Limb (tissue), 2 donors: ENCODE results near the gene ARPC1B.

ENCODE experiments used
- DNase-seq, 2 donors: peaks; one replicate each; pipeline ENCODE4 v3.0.0-alpha.2; 2016; ENCODE audit errors: extremely low spot score in 2 of 2

The ARPC1B gene

GRCh38 chr7:99389772-99390171, 15.2 kb downstream of the ARPC1B start:
- no peak for DNase-seq

DNA sequence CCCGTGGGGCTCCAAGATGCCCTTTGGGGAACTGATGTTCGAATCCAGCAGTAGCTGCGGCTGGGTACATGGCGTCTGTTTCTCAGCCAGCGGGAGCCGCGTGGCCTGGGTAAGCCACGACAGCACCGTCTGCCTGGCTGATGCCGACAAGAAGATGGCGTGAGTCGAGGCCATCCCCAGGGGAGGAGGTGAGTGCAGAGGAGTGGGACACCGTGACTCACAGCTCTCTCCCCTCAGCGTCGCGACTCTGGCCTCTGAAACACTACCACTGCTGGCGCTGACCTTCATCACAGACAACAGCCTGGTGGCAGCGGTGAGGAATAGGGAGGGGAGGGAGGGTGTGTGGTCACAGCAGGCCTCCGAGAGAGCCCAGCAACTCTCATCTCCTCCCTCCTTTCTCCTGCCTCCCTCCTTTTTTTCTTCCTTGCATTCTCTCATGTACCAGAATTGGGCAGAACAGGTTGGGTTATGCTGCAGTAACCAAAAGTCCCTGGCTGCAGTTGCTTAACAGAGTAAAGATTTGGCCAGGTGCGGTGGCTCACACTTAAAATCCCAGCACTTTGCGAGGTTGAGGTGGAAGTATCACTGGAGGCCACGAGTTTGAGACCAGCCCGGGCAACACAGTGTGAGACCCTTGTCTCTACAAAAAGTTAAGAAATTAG, 16.5 kb downstream of the ARPC1B start:
- DNase-seq: no peak

DNA sequence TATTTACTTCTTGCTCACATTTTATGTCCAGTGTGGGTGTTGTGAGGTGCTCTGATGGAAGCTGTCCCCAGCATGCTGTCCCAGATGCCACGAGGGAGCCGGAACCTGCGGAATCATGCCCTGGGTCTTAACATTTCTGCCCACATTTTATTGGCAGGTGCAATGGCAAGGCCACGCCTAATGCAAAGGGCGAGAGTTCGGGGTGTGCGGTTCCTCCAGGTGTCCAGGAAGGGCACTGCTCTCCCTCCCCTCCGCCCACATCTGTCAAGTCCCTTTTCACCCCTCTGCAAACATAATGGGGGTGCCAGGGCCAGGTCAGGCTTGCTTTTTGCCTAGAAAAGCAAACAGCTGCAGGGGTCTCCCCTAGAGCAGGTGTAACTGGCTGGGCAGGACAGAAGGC, 17.5 kb downstream of the ARPC1B start:
- no peak for DNase-seq

DNA sequence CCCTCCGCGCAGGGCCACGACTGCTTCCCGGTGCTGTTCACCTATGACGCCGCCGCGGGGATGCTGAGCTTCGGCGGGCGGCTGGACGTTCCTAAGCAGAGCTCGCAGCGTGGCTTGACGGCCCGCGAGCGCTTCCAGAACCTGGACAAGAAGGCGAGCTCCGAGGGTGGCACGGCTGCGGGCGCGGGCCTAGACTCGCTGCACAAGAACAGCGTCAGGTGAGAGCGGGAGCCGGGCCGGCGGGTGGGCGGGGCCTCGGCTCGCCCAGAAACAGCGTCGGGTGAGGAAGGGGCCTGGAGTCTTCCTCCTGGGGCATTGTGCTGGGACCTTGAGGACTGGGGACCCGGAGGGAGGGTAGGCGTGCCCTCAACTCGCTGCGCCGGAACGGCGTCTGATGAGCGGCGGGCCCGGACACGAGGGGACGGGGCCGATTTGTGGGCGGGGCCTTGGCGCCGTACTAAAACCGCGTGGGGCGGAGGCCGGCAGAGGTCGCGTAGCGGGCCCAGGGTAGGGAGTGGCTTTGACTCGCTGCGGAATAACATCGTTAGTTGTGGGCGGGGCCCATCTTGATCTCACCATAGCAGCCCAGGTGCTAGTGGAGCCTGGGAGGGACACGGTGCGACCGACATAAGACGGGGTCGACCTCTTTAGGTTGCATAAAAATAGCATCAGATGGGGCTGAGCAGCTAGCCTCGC, 18.3 kb downstream of the ARPC1B start:
- DNase-seq: peak; percentile 55 to 80

DNA sequence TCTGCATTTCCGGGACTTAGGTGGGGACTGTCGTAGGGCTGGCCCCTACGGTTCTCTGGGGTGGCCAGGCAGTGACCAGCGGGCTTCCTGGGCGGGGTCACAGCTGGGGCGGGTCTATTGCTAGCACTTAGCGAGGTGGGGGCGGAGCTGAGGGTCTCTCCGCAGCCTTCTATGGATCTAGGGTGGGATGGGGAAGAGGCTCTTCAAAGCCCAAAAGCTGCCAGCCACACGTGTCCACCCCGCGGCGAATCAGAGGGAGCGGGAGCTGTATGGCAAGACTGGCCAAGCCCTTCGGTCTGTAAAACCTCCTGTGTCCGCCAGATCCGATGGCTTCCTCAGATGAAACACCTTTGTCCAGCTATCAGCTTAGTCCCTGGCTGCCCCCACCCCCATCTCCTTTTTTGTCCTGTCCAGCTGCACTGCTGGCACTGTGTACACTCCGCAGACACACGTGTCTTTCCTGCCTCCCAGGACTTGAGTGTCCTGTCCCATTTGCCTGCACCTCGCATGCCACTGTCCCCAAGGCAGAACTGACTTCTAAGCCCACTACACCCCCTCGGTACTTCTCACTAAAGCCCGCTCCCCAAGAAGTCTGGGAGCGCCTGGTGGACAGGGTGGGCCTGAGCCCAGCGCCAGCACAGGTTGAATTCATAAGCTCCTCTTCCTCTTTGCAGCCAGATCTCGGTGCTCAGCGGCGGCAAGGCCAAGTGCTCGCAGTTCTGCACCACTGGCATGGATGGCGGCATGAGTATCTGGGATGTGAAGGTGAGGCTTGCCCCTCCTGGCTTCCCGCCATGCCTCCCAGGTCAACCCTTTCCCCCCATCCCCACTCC, 19.0 kb downstream of the ARPC1B start:
- peak in 1 of 2 donors; percentile 73 for DNase-seq

DNA sequence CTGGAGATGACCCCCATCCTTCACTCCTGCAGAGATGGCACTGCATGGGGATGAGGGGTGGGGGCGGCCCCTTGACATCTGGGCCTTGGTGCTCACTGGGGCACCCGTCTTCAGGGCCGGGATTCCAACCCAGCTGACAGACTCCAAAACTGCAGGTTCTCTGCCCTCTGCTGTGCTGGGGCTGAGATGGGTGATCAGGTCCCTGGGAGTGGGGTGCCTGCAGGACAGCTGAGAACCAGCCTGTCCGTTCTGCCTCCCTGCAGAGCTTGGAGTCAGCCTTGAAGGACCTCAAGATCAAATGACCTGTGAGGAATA, 19.6 kb downstream of the ARPC1B start:
- DNase-seq: no peak

DNA sequence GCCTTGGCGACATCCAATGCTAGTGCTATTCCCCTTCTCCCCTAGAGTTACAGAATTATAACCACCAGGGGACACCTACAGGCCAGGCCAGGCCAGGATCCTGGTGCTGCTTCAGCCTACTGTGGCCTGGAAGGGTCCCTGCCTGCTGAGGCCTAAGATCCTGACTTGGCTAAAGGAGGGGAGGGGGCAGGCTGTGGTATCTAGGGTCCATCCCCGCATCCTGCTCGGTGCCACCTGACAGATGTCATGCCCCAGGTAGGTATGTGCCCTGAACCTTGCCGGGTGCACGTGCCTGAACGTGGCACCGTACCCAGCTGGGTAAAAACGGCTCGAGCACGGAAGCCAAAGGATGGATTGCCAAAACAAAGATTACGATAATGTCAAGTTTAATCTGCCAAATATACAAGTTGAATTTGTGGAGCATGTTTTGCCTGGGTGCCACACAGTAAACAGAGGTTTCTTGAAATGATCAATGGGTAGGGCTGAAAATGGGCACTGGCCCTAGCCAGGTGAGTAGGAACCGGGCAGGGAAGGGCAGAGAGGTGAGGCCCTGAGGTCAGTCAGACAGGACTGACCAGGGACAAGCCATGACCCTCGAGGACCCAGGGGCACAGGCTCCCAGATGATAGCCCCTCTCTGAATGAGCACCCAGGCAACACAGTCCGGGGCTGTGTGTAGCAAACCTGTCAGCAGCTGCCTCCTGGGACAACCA, 21.2 kb downstream of the ARPC1B start:
- no peak for DNase-seq

DNA sequence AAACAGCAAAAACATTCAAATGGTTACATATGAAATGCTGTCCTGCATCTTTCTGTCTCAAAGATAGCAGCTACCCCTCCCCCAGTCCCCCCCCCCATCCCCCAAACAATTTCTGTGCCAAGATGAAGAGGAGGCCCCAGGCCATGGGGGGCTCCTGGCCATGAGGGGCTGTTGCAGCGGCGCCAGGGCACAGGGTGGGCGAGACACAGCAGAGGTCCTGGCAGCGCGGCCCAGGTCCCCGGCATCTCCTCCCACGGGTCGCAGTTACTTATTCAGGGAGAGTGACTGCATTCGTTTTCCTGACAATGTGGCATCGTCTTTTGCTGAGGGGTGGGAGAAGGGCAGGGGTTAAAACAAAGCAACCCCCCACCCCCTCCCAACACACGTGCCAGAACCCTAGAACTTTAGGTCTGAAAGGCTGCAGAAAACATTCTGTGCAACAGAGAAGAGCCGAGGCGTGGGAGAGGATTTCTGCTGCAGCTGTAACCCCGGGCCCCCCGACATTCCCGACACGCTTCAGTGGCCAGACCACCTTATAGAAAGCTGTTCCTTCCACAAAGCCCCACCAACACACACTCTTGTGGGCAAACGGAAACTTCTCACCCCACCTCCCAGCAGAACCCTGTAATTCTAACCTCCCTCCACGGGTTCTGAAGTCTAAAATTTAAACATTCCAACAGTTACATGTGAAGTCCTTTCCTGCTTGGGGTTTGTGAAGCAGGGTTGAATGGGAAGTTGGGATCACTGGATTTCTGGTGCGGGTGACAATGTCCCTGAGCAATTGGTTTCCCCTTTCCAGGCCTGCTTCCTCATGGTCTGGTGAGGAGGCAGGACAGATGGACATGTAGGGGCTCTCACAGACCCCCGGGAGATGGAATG, 22.1 kb downstream of the ARPC1B start:
- no peak for DNase-seq

DNA sequence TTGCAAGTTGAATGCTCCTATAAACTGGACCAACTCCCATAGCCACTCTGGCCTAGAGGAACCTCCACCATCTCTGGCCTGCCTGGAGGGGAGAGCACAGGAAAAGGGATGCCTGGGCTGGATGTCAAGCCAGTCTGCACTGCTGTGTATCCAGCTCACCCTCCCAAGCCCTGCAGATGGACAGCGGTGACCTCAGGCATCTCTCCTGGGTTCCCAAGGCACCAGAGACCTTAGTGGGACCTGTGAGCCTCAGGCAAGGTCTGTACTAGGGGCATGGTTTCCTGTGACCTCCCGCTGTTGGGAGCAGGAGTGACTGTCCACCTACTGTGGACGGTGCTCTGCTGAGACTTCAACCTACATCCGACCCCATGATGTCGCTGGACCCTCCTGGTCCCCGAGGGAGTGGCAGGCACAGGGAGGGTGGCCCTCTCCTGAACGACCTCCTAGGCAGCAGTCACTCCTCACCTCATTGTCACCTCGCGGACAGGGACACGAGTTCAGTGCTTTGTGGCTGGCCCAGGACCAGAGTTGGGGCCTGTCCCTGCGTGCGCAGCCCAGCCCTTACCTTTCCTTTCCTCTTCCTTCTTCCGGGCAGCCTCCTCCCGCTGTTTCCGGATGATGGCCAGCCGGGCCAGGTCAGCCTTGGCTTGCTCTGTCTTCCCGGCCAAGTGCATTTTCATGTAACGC, 22.9 kb downstream of the ARPC1B start:
- no peak for DNase-seq

- no peak for DNase-seq
These were observed 24.4 kb downstream of the ARPC1B start for GRCh38 chr7:99398891-99399445.

DNA sequence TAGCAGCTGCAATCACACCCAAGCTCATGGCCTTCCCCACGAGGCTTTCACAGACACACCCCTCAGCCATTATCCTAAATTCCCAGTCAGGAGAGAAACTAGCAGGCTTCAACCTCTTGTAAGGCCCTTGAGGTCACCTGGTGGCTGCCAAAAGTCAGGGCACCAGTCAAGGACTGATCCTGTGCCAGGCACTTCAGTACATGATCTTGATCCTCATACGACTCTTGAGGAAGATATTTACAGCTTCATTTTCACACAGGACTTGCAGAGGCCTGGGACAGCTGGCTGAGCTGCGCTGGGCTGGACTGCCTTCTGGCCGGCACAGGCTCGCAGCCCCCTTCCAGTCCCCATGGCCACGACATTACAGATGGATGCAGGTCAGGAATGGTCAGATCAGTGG, 25.1 kb downstream of the ARPC1B start:
- DNase-seq: no peak

DNA sequence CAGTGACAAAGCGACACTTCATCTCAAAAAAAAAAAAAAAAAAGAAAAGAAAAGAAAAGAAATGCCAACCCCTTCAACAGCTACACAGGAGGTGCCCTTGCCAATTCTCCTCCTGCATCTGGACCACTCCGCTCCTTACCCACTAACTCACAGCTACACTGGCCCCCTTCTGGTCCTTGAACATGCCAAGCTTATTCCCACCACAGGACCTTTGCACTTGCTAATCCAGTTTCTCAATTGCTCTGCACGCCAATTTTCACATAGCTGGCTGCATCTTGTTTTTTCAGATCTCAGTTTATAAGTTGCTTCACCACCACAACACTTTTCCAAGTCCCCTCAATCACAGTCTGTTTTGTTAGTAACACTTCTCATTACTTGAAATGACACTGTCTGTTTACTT, 28.3 kb downstream of the ARPC1B start:
- no peak for DNase-seq

DNA sequence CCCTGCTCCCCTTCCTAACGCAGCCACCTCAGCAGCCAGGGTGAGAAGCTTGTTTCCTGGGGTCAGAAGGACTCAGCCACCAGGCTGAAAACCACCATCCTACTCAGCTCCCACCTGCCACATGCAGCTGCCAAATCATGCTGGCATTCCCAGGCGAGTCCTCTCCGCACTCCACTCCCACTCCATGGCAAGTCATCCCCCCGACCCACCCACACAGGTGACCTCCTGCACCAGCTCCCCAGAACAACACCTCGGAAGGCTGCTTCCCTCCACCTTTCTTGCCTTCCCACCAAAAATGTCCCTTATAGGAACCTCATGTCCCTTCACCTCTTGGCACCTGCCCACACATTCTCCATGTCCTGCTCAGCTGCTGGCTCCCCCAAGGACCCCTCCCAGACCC, 29.2 kb downstream of the ARPC1B start:
- DNase-seq: no peak

- no peak for DNase-seq
These were observed 29.9 kb downstream of the ARPC1B start for GRCh38 chr7:99404235-99404976.

GRCh38 chr7:99404977-99405320, 30.4 kb downstream of the ARPC1B start:
- DNase-seq: no peak

DNA sequence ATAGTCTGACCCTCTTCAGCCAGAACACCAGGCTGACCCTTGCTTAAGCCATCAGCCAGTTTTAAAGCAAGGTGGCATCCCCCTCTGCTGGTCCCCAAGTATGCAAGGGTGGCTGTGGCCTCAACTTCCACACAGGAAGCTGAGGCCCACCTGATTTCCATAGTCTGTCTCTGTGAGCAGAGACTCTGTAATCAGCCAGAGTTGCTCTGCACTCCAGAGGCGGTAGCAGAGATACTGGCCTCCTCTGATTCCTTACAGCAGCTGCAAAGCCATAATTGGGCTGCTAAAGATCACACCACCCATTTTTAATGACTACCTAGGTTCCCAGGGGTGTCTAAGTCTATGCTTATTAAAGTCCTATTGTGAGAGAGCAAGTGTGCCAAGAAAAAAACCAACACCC, 32.0 kb downstream of the ARPC1B start:
- no peak for DNase-seq

DNA sequence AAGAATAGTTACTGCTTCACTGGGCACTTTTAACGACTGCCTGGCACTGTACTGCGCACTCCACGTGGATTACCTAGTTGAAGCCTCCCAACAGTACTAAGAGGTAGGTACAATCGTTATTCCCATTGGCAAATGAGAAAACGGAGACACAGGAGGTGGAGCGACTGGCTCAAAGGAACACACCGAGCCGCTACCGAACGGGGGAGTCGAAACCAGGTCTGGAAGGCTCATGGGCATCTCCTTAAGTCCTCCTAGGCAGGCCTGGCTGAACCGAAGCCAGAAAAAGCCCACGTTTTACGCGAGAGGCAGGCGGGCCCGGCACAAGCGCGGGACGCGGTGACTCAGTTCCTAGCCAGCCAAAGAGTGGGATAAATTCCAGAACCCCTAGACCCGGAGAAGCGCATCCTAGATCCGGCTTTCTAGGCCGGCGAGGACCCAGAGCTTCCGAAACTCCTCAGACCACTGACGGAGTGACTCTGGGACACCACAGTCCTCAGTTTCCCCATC, 33.4 kb downstream of the ARPC1B start:
- DNase-seq: peak in 1 of 2 donors; percentile 15

- DNase-seq: peak; percentile 93 to 97
These were observed 34.1 kb downstream of the ARPC1B start, which contains the start of the genes BUD31 and PDAP1 for GRCh38 chr7:99408379-99409191. Gene BUD31 (plus strand): TSS chr7:99408969. CDS start chr7:99411093, 2,124 bp downstream. Gene PDAP1 (minus strand): TSS chr7:99408597. CDS start chr7:99408548, 49 bp downstream.
